Mammary epithelial cell (primary cell): ENCODE results near the gene AQP2.

ENCODE experiments used
- CTCF ChIP-seq, 2 donors: IDR thresholded peaks in 1 of 2; conservative IDR thresholded peaks in 1 of 2; 2 replicates each; pipeline ENCODE4 v1.5.1; 2011 to 2012; ENCODE audit warnings: inconsistent platforms in 2 of 2, low read length in 2 of 2, mild to moderate bottlenecking in 2 of 2, control low read depth in 1 of 2, low read depth in 1 of 2; ENCODE audit not compliant: insufficient read depth in 1 of 2; ENCODE audit errors: extremely low read depth in 1 of 2
- EZH2 ChIP-seq: IDR thresholded peaks from 2 replicates; pipeline ENCODE4 v1.6.1; 2012; ENCODE audit warnings: low read length, inconsistent platforms, borderline replicate concordance

- TF ChIP-seq CTCF (conservative IDR thresholded peaks at IDR 0.05 in 1 of 2, IDR thresholded peaks at IDR 0.05 in 1 of 2; ENCODE audit: extremely low read depth in 1 of 2, insufficient read depth in 1 of 2, low read depth in 1 of 2, low read length in 2 of 2) (no peak), EZH2 (no peak)
Observed at GRCh38 chr12:49928471-49928870, 22.1 kb upstream of the AQP2 start.
